ENCODE results near the gene GATAD2A. TPM values are rescaled to one million over a fixed set of nuclear protein-coding genes. Genes with fewer than 3 reads are reported as not detected.
A peak's percentile ranks its signal among the peaks of the same experiment; 100 is the strongest.

Gene GATAD2A
- total and polyA plus RNA-seq, 7 experiments from 2014 or later, result 11.3 to 123 (median 102) TPM

DNA sequence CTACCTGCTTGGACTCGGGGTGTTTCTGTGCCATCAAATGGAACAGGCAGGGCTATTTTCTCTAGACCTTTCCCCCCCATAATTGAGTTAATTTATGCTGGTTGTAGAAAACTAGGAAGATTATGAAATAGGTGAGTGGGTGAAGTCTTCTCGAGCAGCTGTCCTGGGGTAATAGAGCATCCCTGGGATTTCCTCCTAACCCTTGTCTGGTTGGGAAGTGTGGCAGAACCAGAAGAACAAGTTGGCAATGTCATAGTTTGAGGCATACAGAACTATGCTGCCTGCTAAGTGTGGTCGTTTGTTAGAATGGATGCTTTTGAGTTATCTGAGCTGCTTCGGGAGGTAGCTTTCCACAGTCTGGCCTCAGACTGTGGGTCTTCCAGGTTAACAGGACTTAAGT, 3.7 kb downstream of the GATAD2A start:
- H3K27me3 ChIP-seq (ENCODE audit: control insufficient read depth in 2 of 2, insufficient read depth in 2 of 2, low read length in 2 of 2), result no peaks in the 10 kb centered on the region
- H3K4me1 ChIP-seq (ENCODE audit: control insufficient read depth in 2 of 2, insufficient read depth in 2 of 2, low read length in 2 of 2), result peaks cover 49 to 58% of the 10 kb centered on the region in 2 donors
- peaks cover 0 to 11% (median 0%) of the 10 kb centered on the region in 3 experiments for H3K36me3 ChIP-seq (ENCODE audit: control insufficient read depth in 2 of 3, insufficient read depth in 3 of 3, low read length in 3 of 3)
- H3K4me3 ChIP-seq (ENCODE audit: low read length), result no peak overlapping the region
- Mint-ChIP-seq H3K27me3 (no peaks in the 10 kb centered on the region), H3K9me3 (no peaks in the 10 kb centered on the region), H3K4me3 (peak overlapping the region in 9 of 10 donors; percentile 1 to 89 (median 47)), H3K36me3 (peaks cover 0 to 13% (median 4%) of the 10 kb centered on the region in 5 donors), H3K27ac (peak overlapping the region; percentile 15 to 91 (median 69)), H3K4me1 (peaks cover 59 to 84% (median 78%) of the 10 kb centered on the region in 7 donors)
- CTCF ChIA-PET, result no interaction called here
- ATAC-seq (no peak), DNase-seq (no peak)
- no peaks in the 10 kb centered on the region for H3K9me3 ChIP-seq (ENCODE audit: control insufficient read depth in 2 of 3, low read length in 3 of 3)
- POLR2A ChIA-PET, result interaction anchor here (0.6 to 4.7 kb wide), 4 partner anchors 22 to 174 kb away, joined by 3 to 30 read pairs (median 4); no protein-coding TSS in a partner anchor
- intact Hi-C loops (cut with micrococcal nuclease), result loop anchor here (5.0 to 10.0 kb wide), 6 partner anchors 196 to 772 kb away; partner anchors contain the start of genes ATP13A1 (in 1 of the 2), BORCS8 (in 1 of the 2), KLHL26 (in 1 of the 2) and RFXANK (in 1 of the 2)
- peak overlapping the region; percentile 37 for H3K27ac ChIP-seq (ENCODE audit: low read depth, low read length)

DNA sequence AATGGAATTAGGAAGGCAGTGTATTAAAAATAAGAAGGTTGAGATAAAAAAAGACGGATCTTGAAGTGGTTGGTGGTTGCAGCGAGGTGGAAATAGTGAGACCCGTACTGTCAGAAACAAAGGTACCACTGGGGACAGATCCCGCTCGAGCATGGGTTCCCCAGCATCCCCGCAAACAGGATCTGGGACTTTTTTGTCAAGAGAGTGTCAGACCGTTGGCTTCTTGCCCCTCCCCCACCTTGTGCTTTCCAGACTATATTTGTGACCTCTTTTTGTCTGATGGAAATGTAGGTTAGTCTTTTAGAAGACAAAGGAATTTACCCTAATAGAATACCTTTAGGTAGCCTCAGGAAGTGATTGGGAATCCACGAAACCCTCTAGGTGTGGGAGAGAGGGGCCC, 4.2 kb downstream of the GATAD2A start:
- H3K27ac Mint-ChIP-seq, result peak overlapping the region; percentile 15 to 91 (median 69)
- ChIA-PET POLR2A (interaction anchor here (0.7 to 1.9 kb wide), 3 partner anchors 22 to 53 kb away, joined by 3 to 4 read pairs (median 4); no protein-coding TSS in a partner anchor), CTCF (no interaction called here)
- H3K27ac ChIP-seq (ENCODE audit: low read depth, low read length), result peak overlapping the region; percentile 31
- H3K9me3 ChIP-seq (ENCODE audit: control insufficient read depth in 2 of 3, low read length in 3 of 3), result no peaks in the 10 kb centered on the region
- intact Hi-C loops (cut with micrococcal nuclease), result loop anchor here (5.0 to 10.0 kb wide), 6 partner anchors 195 to 772 kb away; partner anchors contain the start of genes ATP13A1 (in 1 of the 2), BORCS8 (in 1 of the 2), KLHL26 (in 1 of the 2) and RFXANK (in 1 of the 2)
- H3K36me3 ChIP-seq (ENCODE audit: control insufficient read depth in 2 of 3, insufficient read depth in 3 of 3, low read length in 3 of 3), result peaks cover 0 to 11% (median 0%) of the 10 kb centered on the region in 3 experiments
- H3K4me1 ChIP-seq (ENCODE audit: control insufficient read depth in 2 of 2, insufficient read depth in 2 of 2, low read length in 2 of 2), result peaks cover 51 to 58% of the 10 kb centered on the region in 2 donors
- no peak for DNase-seq
- H3K4me3 Mint-ChIP-seq, result peak overlapping the region in 8 of 10 donors; percentile 3 to 89 (median 51)
- no peaks in the 10 kb centered on the region for H3K9me3 Mint-ChIP-seq
- H3K36me3 Mint-ChIP-seq, result peaks cover 0 to 13% (median 4%) of the 10 kb centered on the region in 5 donors
- no peak overlapping the region for H3K4me3 ChIP-seq (ENCODE audit: low read length)
- H3K4me1 Mint-ChIP-seq, result peaks cover 59 to 83% (median 75%) of the 10 kb centered on the region in 7 donors
- H3K27me3 ChIP-seq (ENCODE audit: control insufficient read depth in 2 of 2, insufficient read depth in 2 of 2, low read length in 2 of 2), result no peaks in the 10 kb centered on the region
- no peak for ATAC-seq
- H3K27me3 Mint-ChIP-seq, result no peaks in the 10 kb centered on the region

DNA sequence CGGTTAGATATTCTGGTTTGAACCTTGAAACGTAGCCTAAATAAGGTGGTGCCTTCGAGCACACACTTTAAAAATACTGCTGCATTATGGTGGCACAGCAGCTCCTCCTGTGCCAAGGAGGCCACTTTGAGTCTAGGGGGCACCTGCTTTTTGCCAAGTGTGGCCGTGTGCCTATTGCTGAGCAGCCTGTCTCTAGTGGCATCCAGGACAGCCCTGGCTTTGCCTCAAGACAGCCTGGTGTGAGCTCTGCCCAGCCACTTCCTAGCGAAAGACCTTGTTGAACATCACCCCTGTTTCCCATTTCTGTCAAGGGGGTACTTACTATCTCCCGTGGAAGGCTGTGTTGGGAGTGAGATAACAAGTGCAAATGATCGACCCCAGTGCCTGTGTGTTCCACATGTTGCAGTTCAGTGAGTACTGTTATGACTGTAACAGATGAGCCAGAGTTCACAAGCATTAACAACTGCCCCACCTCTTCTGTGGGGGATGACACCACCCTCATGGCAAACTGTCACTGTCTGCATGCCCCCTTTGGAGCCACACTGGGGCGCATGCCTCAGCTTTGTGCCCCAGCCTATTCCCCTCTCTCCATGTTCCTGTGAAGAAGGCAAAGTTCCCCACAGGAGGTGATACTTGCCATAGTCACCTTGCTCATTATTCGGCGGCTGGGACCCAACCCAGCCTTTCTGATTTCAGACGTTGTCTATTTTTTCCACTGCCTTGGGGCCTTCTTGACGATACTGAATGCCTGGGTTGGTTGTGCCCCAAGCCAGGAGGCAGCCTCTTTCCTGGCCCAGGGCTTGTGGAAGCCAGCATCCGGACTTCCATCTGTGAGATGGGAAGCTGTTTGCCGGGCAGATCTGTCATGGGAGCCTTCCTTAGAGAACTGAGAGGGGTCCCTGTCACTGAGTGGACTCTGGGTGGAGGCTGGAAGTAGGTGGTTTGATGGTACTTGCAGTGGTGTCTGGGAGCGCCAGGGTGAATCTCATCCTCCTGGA, 5.4 kb downstream of the GATAD2A start:
- Histone ChIP-seq H3K4me1 (ENCODE audit: control insufficient read depth in 2 of 2, insufficient read depth in 2 of 2, low read length in 2 of 2) (peaks cover 51 to 56% of the 10 kb centered on the region in 2 donors), H3K36me3 (ENCODE audit: control insufficient read depth in 2 of 3, insufficient read depth in 3 of 3, low read length in 3 of 3) (peaks cover 0 to 11% (median 0%) of the 10 kb centered on the region in 3 experiments), H3K4me3 (ENCODE audit: low read length) (no peak overlapping the region), H3K27ac (ENCODE audit: low read depth, low read length) (peak overlapping the region; percentile 46), H3K9me3 (ENCODE audit: control insufficient read depth in 2 of 3, low read length in 3 of 3) (no peaks in the 10 kb centered on the region), H3K27me3 (ENCODE audit: control insufficient read depth in 2 of 2, insufficient read depth in 2 of 2, low read length in 2 of 2) (no peaks in the 10 kb centered on the region)
- CTCF ChIA-PET, result interaction anchor here (0.6 to 1.2 kb wide), 2 partner anchors 48 to 80 kb away, joined by 4 read pairs; no protein-coding TSS in a partner anchor
- Mint-ChIP-seq H3K9me3 (no peaks in the 10 kb centered on the region), H3K4me3 (peak overlapping the region in 8 of 10 donors; percentile 9 to 89 (median 33)), H3K36me3 (peaks cover 0 to 14% (median 4%) of the 10 kb centered on the region in 5 donors), H3K27ac (peak overlapping the region; percentile 42 to 85 (median 65)), H3K27me3 (no peaks in the 10 kb centered on the region), H3K4me1 (peaks cover 57 to 80% (median 72%) of the 10 kb centered on the region in 7 donors)
- POLR2A ChIA-PET, result interaction anchor here (0.7 to 1.9 kb wide), 6 partner anchors 21 to 79 kb away, joined by 3 to 7 read pairs (median 4); no protein-coding TSS in a partner anchor
- peak; percentile 33 for ATAC-seq
- intact Hi-C loops (cut with micrococcal nuclease), result no loop called here
- DNase-seq, result no peak

DNA sequence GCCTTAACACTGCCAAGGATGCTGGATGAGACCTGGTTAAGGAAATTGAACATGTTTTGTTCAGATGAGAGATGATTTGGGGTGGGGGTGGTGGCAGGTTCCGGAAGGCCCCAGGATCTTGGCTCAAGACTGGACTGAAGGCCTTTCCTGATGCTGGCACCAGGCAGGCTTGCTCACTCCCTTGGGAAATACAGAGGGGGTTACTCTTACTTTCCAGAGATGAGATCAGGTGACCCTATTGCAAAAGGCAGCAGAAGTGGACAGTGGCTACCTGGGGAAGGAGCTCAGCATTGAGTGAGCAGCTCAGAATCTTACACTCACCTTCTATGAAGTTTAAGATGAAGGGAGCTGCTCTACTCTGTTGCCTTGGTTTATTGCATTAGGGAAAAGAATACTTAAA, 10.8 kb downstream of the GATAD2A start:
- Histone ChIP-seq H3K27ac (ENCODE audit: low read depth, low read length) (no peak overlapping the region), H3K36me3 (ENCODE audit: control insufficient read depth in 2 of 3, insufficient read depth in 3 of 3, low read length in 3 of 3) (peaks cover 0 to 4% (median 0%) of the 10 kb centered on the region in 3 experiments), H3K27me3 (ENCODE audit: control insufficient read depth in 2 of 2, insufficient read depth in 2 of 2, low read length in 2 of 2) (no peaks in the 10 kb centered on the region), H3K4me1 (ENCODE audit: control insufficient read depth in 2 of 2, insufficient read depth in 2 of 2, low read length in 2 of 2) (peaks cover 45 to 50% of the 10 kb centered on the region in 2 donors), H3K4me3 (ENCODE audit: low read length) (no peak overlapping the region), H3K9me3 (ENCODE audit: control insufficient read depth in 2 of 3, low read length in 3 of 3) (no peaks in the 10 kb centered on the region)
- H3K4me1 Mint-ChIP-seq, result peaks cover 47 to 82% (median 67%) of the 10 kb centered on the region in 7 donors
- ChIA-PET CTCF (interaction anchor here (2.7 kb wide), 1 partner anchor 11 kb away, joined by 7 read pairs; no protein-coding TSS in a partner anchor), POLR2A (interaction anchor here (0.7 to 1.5 kb wide), 2 partner anchors 9 to 28 kb away, joined by 4 read pairs; no protein-coding TSS in a partner anchor)
- DNase-seq (no peak), ATAC-seq (no peak)
- H3K27me3 Mint-ChIP-seq, result no peaks in the 10 kb centered on the region
- no peaks in the 10 kb centered on the region for H3K9me3 Mint-ChIP-seq
- H3K36me3 Mint-ChIP-seq, result peaks cover 0 to 18% (median 4%) of the 10 kb centered on the region in 5 donors
- intact Hi-C loops (cut with micrococcal nuclease), result no loop called here
- H3K27ac Mint-ChIP-seq, result peak overlapping the region in 6 of 9 donors; percentile 18 to 76 (median 52)
- H3K4me3 Mint-ChIP-seq, result peak overlapping the region in 8 of 10 donors; percentile 18 to 52 (median 30)

DNA sequence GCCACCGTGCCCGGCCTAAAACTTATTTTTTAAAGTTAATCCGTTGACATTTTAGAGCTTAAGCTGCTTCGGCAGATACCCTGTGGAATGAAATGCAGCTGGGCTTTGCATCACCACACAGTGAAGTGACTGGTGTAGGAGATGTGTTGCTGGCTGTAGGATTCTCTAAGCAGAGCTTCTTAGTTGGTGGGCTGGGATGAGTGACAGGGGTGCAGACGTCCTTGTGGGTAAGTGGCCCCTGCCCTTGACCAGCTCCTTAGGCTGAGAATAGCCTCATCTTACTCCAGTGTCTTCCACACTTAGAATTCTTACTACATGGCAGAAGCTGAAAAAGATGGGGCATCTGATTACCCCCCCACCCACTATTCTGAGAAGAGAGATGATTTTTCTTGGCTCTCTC, 11.6 kb downstream of the GATAD2A start:
- intact Hi-C loops (cut with micrococcal nuclease), result no loop called here
- Histone ChIP-seq H3K4me3 (ENCODE audit: low read length) (no peak overlapping the region), H3K27me3 (ENCODE audit: control insufficient read depth in 2 of 2, insufficient read depth in 2 of 2, low read length in 2 of 2) (no peaks in the 10 kb centered on the region), H3K27ac (ENCODE audit: low read depth, low read length) (no peak overlapping the region), H3K9me3 (ENCODE audit: control insufficient read depth in 2 of 3, low read length in 3 of 3) (no peaks in the 10 kb centered on the region), H3K4me1 (ENCODE audit: control insufficient read depth in 2 of 2, insufficient read depth in 2 of 2, low read length in 2 of 2) (peaks cover 40 to 50% of the 10 kb centered on the region in 2 donors), H3K36me3 (ENCODE audit: control insufficient read depth in 2 of 3, insufficient read depth in 3 of 3, low read length in 3 of 3) (no peaks in the 10 kb centered on the region)
- Mint-ChIP-seq H3K27ac (peak overlapping the region in 8 of 9 donors; percentile 18 to 92 (median 54)), H3K4me3 (peak overlapping the region in 6 of 10 donors; percentile 58 to 80 (median 70)), H3K27me3 (no peaks in the 10 kb centered on the region), H3K36me3 (peaks cover 0 to 18% (median 4%) of the 10 kb centered on the region in 5 donors), H3K9me3 (no peaks in the 10 kb centered on the region), H3K4me1 (peaks cover 45 to 83% (median 69%) of the 10 kb centered on the region in 7 donors)
- CTCF ChIA-PET, result interaction anchor here (0.7 to 2.7 kb wide), 2 partner anchors 10 to 55 kb away, joined by 3 to 7 read pairs; no protein-coding TSS in a partner anchor
- ATAC-seq (no peak), DNase-seq (no peak)
- POLR2A ChIA-PET, result interaction anchor here (0.7 to 1.5 kb wide), 2 partner anchors 10 to 27 kb away, joined by 4 read pairs; no protein-coding TSS in a partner anchor
